Keratinocyte (primary cell): ENCODE measurements around the gene ZNF100. TPM values are rescaled to one million over a fixed set of nuclear protein-coding genes. Genes with fewer than 3 reads are reported as not detected.

ENCODE experiments used
- DNase-seq: peaks from one replicate; pipeline ENCODE4 v3.0.0-alpha.2; 2011; ENCODE audit warnings: low read depth, missing footprints, low spot score
- FAIRE-seq: peaks from 2 replicates; lab custom pipeline; 2011; peaks lifted over from hg19 to GRCh38; lab: Jason Lieb, UNC
- H2AFZ ChIP-seq: 2 replicates; pipeline ENCODE4 v1.6.0; 2012; ENCODE audit warnings: low read length, control low read depth, inconsistent platforms; ENCODE audit not compliant: control insufficient read depth
- H3K27ac ChIP-seq: 2 replicates; pipeline ENCODE4 v1.5.1; 2011; ENCODE audit warnings: low read length; ENCODE audit not compliant: control insufficient read depth, insufficient read depth
- H3K27me3 ChIP-seq: 3 replicates; pipeline ENCODE4 v1.6.0; 2011; ENCODE audit warnings: low read length; ENCODE audit not compliant: control insufficient read depth, insufficient read depth; ENCODE audit errors: extremely low read depth
- H3K36me3 ChIP-seq, 2 experiments: 2 replicates in 1 of 2; 3 replicates in 1 of 2; pipeline ENCODE4 v1.5.1; 2011; ENCODE audit warnings: low read length in 2 of 2, mild to moderate bottlenecking in 1 of 2; ENCODE audit not compliant: control insufficient read depth in 2 of 2, insufficient read depth in 2 of 2; ENCODE audit errors: extremely low read depth in 1 of 2
- H3K4me1 ChIP-seq: 3 replicates; pipeline ENCODE4 v1.5.1; 2011; ENCODE audit warnings: low read length; ENCODE audit not compliant: control insufficient read depth, insufficient read depth; ENCODE audit errors: extremely low read depth
- H3K4me2 ChIP-seq: 3 replicates; pipeline ENCODE4 v1.6.0; 2011; ENCODE audit warnings: low read depth, low read length; ENCODE audit not compliant: control insufficient read depth, insufficient read depth; ENCODE audit errors: extremely low read depth
- H3K4me3 ChIP-seq, 3 experiments: fragments of 200-600 bp in 1 of 3; sonication (generic) in 1 of 3; 2 replicates in 2 of 3; 3 replicates in 1 of 3; pipeline ENCODE4 v1.5.1; 2011 to 2016; ENCODE audit warnings: low read length in 3 of 3, mild to moderate bottlenecking in 3 of 3, control low read depth in 2 of 3, inconsistent platforms in 1 of 3, low read depth in 1 of 3, mixed read lengths in 1 of 3, mixed run types in 1 of 3, moderate library complexity in 1 of 3; ENCODE audit not compliant: control insufficient read depth in 2 of 3, insufficient read depth in 2 of 3; ENCODE audit errors: extremely low read depth in 1 of 3
- H3K79me2 ChIP-seq: 2 replicates; pipeline ENCODE4 v1.6.0; 2012; ENCODE audit warnings: low read length; ENCODE audit not compliant: control insufficient read depth, insufficient read depth
- H3K9ac ChIP-seq: 3 replicates; pipeline ENCODE4 v1.6.0; 2011; ENCODE audit warnings: low read length; ENCODE audit not compliant: control insufficient read depth, insufficient read depth; ENCODE audit errors: extremely low read depth
- H3K9me1 ChIP-seq: 3 replicates; pipeline ENCODE4 v1.6.0; 2011; ENCODE audit warnings: low read length; ENCODE audit not compliant: control insufficient read depth, insufficient read depth; ENCODE audit errors: extremely low read depth
- H3K9me3 ChIP-seq: 2 replicates; pipeline ENCODE4 v1.5.1; 2012; ENCODE audit warnings: low read depth, low read length; ENCODE audit not compliant: control insufficient read depth
- H4K20me1 ChIP-seq: 3 replicates; pipeline ENCODE4 v1.6.0; 2011; ENCODE audit warnings: low read length; ENCODE audit not compliant: control insufficient read depth, insufficient read depth; ENCODE audit errors: extremely low read depth
- EZH2 ChIP-seq: IDR thresholded peaks from one replicate; pipeline ENCODE4 v1.6.1; 2012; ENCODE audit warnings: inconsistent platforms, mild to moderate bottlenecking, low read length, moderate library complexity
- dilution Hi-C: fragments of 300-500 bp; cut with MboI; formaldehyde crosslinking; loops from one replicate; pipeline ENCODE4 v1.7.0; 2020; ENCODE audit warnings: low sequenced_read_pairs; ENCODE audit not compliant: extremely low pct_ligation_motif_present
- polyA plus RNA-seq, 5 experiments: library from polyadenylated mRNA; depleted of rRNA in 3 of 5; stranded (reverse) in 3 of 5; stranded (forward) in 1 of 5; unstranded in 1 of 5; fragments of >200 nt; gene quantifications; 1 replicate in 1 of 5; 2 replicates in 3 of 5; 3 replicates in 1 of 5; pipeline versions ENCODE4 v1.2.1 to v1.2.3, GENCODE V29; 2011 to 2012; ENCODE audit warnings: missing spikeins in 2 of 5, low read depth in 1 of 5, low replicate concordance in 1 of 5
- TF ChIP-seq, protein P1 (sequence below), 3 experiments: IDR thresholded peaks in 1 of 3; conservative IDR thresholded peaks in 1 of 3; optimal IDR thresholded peaks in 1 of 3; 2 replicates in 2 of 3; 3 replicates in 1 of 3; pipeline versions ENCODE3 to v1.5.1; 2011; ENCODE audit warnings: low read length in 3 of 3, mild to moderate bottlenecking in 3 of 3, moderate library complexity in 2 of 3, control low read depth in 1 of 3, inconsistent platforms in 1 of 3; ENCODE audit not compliant: insufficient read depth in 2 of 3; ENCODE audit errors: extremely low read depth in 1 of 3

The ZNF100 gene
- polyA plus RNA-seq, 1 donor (not counting 4 experiments of a cell fraction or from before 2014, with no cell fraction given) = 4.7 TPM

DNA sequence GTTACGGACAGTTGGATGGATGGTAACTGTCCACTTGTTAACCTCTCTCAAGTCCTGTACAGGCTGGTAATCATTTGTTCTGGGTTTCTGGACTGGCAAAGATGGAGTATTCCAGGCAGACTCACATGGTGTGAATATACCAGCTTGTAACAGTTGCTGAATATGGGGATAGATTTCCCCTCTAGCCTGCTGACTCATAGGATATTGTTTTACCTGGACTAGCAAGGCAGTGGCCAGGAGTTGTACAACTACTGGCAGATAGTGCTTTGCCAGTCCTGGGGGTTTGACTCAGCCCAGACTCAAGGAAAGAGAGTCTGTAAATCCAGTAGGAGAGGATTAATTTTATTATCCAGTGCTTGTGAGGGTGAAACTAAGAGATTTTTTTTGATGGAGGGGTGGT is 74.0 kb downstream of the ZNF100 start:
- Histone ChIP-seq H3K9me1 (no peaks in the 10 kb centered on the region), H3K79me2 (no peaks in the 10 kb centered on the region), H4K20me1 (no peaks in the 10 kb centered on the region), H3K4me1 (no peaks in the 10 kb centered on the region), H3K9ac (no peak overlapping the region), H3K27me3 (no peaks in the 10 kb centered on the region), H2AFZ (no peak overlapping the region), H3K36me3 (no peaks in the 10 kb centered on the region), H3K4me3 (no peak overlapping the region), H3K4me2 (no peak overlapping the region), H3K27ac (no peak overlapping the region), H3K9me3 (peaks cover 3% of the 10 kb centered on the region)
- no peak for DNase-seq
- dilution Hi-C loops = no loop called here
- no peak for TF ChIP-seq EZH2
- TF ChIP-seq, protein P1, sequence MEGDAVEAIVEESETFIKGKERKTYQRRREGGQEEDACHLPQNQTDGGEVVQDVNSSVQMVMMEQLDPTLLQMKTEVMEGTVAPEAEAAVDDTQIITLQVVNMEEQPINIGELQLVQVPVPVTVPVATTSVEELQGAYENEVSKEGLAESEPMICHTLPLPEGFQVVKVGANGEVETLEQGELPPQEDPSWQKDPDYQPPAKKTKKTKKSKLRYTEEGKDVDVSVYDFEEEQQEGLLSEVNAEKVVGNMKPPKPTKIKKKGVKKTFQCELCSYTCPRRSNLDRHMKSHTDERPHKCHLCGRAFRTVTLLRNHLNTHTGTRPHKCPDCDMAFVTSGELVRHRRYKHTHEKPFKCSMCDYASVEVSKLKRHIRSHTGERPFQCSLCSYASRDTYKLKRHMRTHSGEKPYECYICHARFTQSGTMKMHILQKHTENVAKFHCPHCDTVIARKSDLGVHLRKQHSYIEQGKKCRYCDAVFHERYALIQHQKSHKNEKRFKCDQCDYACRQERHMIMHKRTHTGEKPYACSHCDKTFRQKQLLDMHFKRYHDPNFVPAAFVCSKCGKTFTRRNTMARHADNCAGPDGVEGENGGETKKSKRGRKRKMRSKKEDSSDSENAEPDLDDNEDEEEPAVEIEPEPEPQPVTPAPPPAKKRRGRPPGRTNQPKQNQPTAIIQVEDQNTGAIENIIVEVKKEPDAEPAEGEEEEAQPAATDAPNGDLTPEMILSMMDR (optimal IDR thresholded peaks at IDR 0.05 in 1 of 3, IDR thresholded peaks at IDR 0.05 in 1 of 3, conservative IDR thresholded peaks at IDR 0.05 in 1 of 3; ENCODE audit: extremely low read depth in 1 of 3, insufficient read depth in 2 of 3, low read length in 3 of 3) = no peak
- no peak for FAIRE-seq

DNA sequence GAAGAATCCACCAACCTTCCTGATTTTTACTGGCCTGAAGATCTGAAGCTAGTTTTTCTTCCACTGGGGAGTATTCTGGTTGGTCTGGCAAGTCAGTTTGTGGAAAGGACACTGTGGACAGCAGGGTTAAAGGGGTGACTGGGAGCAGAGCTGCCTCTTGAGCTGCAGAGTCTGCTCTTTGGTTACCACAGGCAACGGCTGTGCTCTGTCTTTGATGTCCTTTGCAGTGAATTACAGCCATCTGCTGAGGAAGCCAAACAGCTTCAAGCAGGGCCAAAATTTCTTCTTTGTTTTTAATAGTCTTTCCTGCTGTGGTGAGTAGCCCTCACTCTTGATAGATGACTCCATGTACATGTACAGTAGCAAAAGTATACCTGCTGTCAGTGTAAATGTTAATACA is 75.7 kb downstream of the ZNF100 start:
- Histone ChIP-seq H3K4me2 (no peak overlapping the region), H3K27me3 (no peaks in the 10 kb centered on the region), H3K36me3 (no peaks in the 10 kb centered on the region), H3K4me3 (no peak overlapping the region), H3K4me1 (no peaks in the 10 kb centered on the region), H3K9me1 (no peaks in the 10 kb centered on the region), H3K27ac (no peak overlapping the region), H3K9ac (no peak overlapping the region), H4K20me1 (no peaks in the 10 kb centered on the region), H2AFZ (no peak overlapping the region), H3K9me3 (peaks cover 3% of the 10 kb centered on the region), H3K79me2 (no peaks in the 10 kb centered on the region)
- FAIRE-seq (no peak), DNase-seq (no peak)
- TF ChIP-seq, protein P1 (optimal IDR thresholded peaks at IDR 0.05 in 1 of 3, IDR thresholded peaks at IDR 0.05 in 1 of 3, conservative IDR thresholded peaks at IDR 0.05 in 1 of 3; ENCODE audit: extremely low read depth in 1 of 3, insufficient read depth in 2 of 3, low read length in 3 of 3) = no peak
- TF ChIP-seq EZH2 = no peak
- dilution Hi-C loops = no loop called here
